A549 (cell line): ENCODE data around the gene LOXL4.

ENCODE experiments used
- CBX2 ChIP-seq: fragments of 200-600 bp; sonication (generic); IDR thresholded peaks from 2 replicates; pipeline ENCODE4 v1.6.1; 2016; ENCODE audit warnings: low read depth, mild to moderate bottlenecking, borderline replicate concordance
- CEBPB ChIP-seq, 2 experiments: fragments of >200 bp in 1 of 2; sonication (Bioruptor Twin) in 1 of 2; formaldehyde crosslinking in 1 of 2; IDR thresholded peaks; 2 replicates each; pipeline ENCODE4 v1.6.1; 2012 to 2016
- EHMT2 ChIP-seq: fragments of 200-600 bp; sonication (generic); IDR thresholded peaks from 2 replicates; pipeline ENCODE4 v1.6.1; 2016; ENCODE audit warnings: antibody characterized with exemption, low read depth, mild to moderate bottlenecking, moderate library complexity
- HDAC2 ChIP-seq: fragments of 200-600 bp; sonication (generic); IDR thresholded peaks from 2 replicates; pipeline ENCODE4 v1.6.1; 2016
- MYC ChIP-seq: IDR thresholded peaks from 2 replicates; pipeline ENCODE4 v1.6.1; 2012; ENCODE audit warnings: mild to moderate bottlenecking, inconsistent platforms, low read length, improper control_type of control experiment, borderline replicate concordance
- POLR2A ChIP-seq: IDR thresholded peaks from 2 replicates; pipeline ENCODE4 v1.6.1; 2012; ENCODE audit warnings: mild to moderate bottlenecking, low read length
- RNF2 ChIP-seq: fragments of 200-600 bp; sonication (generic); IDR thresholded peaks from 2 replicates; pipeline ENCODE4 v1.6.1; 2016; ENCODE audit warnings: low read depth, mild to moderate bottlenecking, antibody characterized with exemption, moderate library complexity, borderline replicate concordance
- TF ChIP-seq, protein P1 (sequence below): fragments of >200 bp; sonication (Bioruptor Twin); formaldehyde crosslinking; IDR thresholded peaks from 3 replicates; pipeline ENCODE4 v1.5.1; 2016

DNA sequence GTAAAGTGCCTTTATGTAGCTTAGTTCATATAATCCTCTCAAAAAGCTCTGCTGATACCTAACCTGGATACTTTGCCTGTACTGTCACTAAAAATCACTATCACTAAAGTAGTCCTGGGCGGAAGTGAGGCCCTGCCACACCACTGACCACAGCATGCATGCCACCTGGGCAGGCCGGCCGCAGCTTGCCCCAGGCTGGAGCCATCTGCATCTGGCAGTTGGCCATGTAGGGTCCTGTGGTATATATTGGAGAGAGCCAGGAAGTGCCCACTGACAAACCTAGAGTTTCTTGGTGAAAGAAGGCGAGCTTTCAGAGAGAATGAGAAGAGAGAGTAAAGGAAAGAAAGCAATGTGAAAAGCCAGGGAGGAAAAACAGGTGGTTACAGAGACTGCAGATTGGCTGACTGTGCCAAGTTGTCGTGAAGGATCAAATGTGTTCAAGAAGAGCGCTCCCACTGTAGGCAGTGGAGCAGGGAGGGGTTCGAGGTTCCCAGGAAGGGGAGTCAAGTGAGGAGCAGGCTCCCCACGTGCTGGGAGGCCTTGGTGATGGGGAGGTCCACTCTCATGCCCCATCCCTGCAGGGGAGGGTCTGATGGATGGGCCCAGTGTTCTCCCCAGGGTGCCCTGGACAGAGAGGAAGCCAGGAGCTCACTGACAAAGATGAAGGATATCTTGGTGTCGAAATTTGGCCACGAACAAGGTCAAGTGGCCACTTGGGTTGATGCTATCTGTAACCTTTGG lies 13.6 kb downstream of the LOXL4 start:
- TF ChIP-seq CBX2 (no peak), POLR2A (no peak), MYC (no peak), CEBPB (IDR thresholded peaks at IDR 0.05) (no peak), HDAC2 (no peak), RNF2 (no peak), EHMT2 (no peak)
- TF ChIP-seq, protein P1, sequence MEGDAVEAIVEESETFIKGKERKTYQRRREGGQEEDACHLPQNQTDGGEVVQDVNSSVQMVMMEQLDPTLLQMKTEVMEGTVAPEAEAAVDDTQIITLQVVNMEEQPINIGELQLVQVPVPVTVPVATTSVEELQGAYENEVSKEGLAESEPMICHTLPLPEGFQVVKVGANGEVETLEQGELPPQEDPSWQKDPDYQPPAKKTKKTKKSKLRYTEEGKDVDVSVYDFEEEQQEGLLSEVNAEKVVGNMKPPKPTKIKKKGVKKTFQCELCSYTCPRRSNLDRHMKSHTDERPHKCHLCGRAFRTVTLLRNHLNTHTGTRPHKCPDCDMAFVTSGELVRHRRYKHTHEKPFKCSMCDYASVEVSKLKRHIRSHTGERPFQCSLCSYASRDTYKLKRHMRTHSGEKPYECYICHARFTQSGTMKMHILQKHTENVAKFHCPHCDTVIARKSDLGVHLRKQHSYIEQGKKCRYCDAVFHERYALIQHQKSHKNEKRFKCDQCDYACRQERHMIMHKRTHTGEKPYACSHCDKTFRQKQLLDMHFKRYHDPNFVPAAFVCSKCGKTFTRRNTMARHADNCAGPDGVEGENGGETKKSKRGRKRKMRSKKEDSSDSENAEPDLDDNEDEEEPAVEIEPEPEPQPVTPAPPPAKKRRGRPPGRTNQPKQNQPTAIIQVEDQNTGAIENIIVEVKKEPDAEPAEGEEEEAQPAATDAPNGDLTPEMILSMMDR = no peak
